HepG2 (cell line): Measurements from ENCODE around the gene BTBD1. TPM values are rescaled to one million over a fixed set of nuclear protein-coding genes. Genes with fewer than 3 reads are reported as not detected.
A peak's percentile ranks its signal among the peaks of the same experiment; 100 is the strongest.

Experiments
- DR1 ChIP-seq: sonication (generic); formaldehyde crosslinking; IDR thresholded peaks from 2 replicates; pipeline ENCODE4 v1.8.0; 2021; ENCODE audit warnings: mild to moderate bottlenecking, missing genetic modification reagents, inconsistent platforms
- FOXO4 ChIP-seq: sonication (generic); formaldehyde crosslinking; conservative IDR thresholded peaks from 2 replicates; pipeline ENCODE4 v1.8.1; 2023; ENCODE audit warnings: missing genetic modification reagents
- GMEB1 ChIP-seq: sonication (generic); formaldehyde crosslinking; IDR thresholded peaks from 2 replicates; pipeline ENCODE4 v1.5.1; 2020; ENCODE audit warnings: missing genetic modification reagents, mild to moderate bottlenecking, borderline replicate concordance
- HNRNPUL1 ChIP-seq: fragments of 200-400 bp; formaldehyde crosslinking; IDR thresholded peaks from 2 replicates; pipeline ENCODE4 v1.6.1; 2017; ENCODE audit warnings: low read depth, mild to moderate bottlenecking, low read length, moderate library complexity
- JARID2 ChIP-seq: sonication (generic); formaldehyde crosslinking; IDR thresholded peaks from 2 replicates; pipeline ENCODE4 v1.8.1; 2023; ENCODE audit warnings: missing genetic modification reagents, inconsistent platforms; ENCODE audit not compliant: insufficient replicate concordance
- MIXL1 ChIP-seq: IDR thresholded peaks from 2 replicates; pipeline ENCODE4 v1.6.1; 2016
- NFE2L1 ChIP-seq: sonication (generic); formaldehyde crosslinking; IDR thresholded peaks from 2 replicates; pipeline ENCODE4 v1.4.0; 2020; ENCODE audit warnings: missing genetic modification reagents, mild to moderate bottlenecking, borderline replicate concordance
- PCBP1 ChIP-seq: fragments of 200-400 bp; formaldehyde crosslinking; IDR thresholded peaks from 2 replicates; pipeline ENCODE4 v1.6.1; 2017; ENCODE audit warnings: mild to moderate bottlenecking, low read depth, low read length, borderline replicate concordance
- PPARG ChIP-seq: conservative IDR thresholded peaks from 2 replicates; pipeline ENCODE4 v1.6.1; 2016; ENCODE audit warnings: missing biosample characterization, missing genetic modification reagents
- RBM22 ChIP-seq: fragments of 200-400 bp; formaldehyde crosslinking; optimal IDR thresholded peaks from 2 replicates; pipeline ENCODE3; 2017; ENCODE audit warnings: mild to moderate bottlenecking, low read length, moderate library complexity
- RNF219 ChIP-seq: sonication (generic); formaldehyde crosslinking; IDR thresholded peaks from 2 replicates; pipeline ENCODE4 v1.5.0; 2020; ENCODE audit warnings: mild to moderate bottlenecking, missing genetic modification reagents
- STAG1 ChIP-seq: sonication (generic); formaldehyde crosslinking; IDR thresholded peaks from 2 replicates; pipeline ENCODE4 v1.4.0; 2020; ENCODE audit warnings: missing genetic modification reagents
- ZBTB20 ChIP-seq: sonication (generic); formaldehyde crosslinking; IDR thresholded peaks from 2 replicates; pipeline ENCODE4 v1.8.1; 2023; ENCODE audit warnings: missing genetic modification reagents, low read depth, mild to moderate bottlenecking, borderline replicate concordance
- ZEB1 ChIP-seq: IDR thresholded peaks from 2 replicates; pipeline ENCODE4 v1.6.1; 2012; ENCODE audit warnings: mild to moderate bottlenecking, low read depth, inconsistent platforms; ENCODE audit not compliant: insufficient replicate concordance
- ZNF124 ChIP-seq: sonication (generic); formaldehyde crosslinking; IDR thresholded peaks from 2 replicates; pipeline ENCODE4 v1.4.0; 2020; ENCODE audit warnings: missing genetic modification reagents
- ZNF20 ChIP-seq: sonication (generic); formaldehyde crosslinking; IDR thresholded peaks from 2 replicates; pipeline ENCODE4 v1.4.0; 2020; ENCODE audit warnings: mild to moderate bottlenecking, moderate library complexity, missing genetic modification reagents
- ZNF441 ChIP-seq: sonication (generic); formaldehyde crosslinking; IDR thresholded peaks from 2 replicates; pipeline ENCODE4 v1.7.0; 2021; ENCODE audit warnings: missing genetic modification reagents, borderline replicate concordance
- ZNF607 ChIP-seq: sonication (generic); formaldehyde crosslinking; IDR thresholded peaks from 2 replicates; pipeline ENCODE4 v1.5.1; 2020; ENCODE audit warnings: missing genetic modification reagents, mild to moderate bottlenecking, borderline replicate concordance
- ZNF737 ChIP-seq: sonication (generic); formaldehyde crosslinking; IDR thresholded peaks from 2 replicates; pipeline ENCODE4 v1.5.0; 2020; ENCODE audit warnings: missing genetic modification reagents, mild to moderate bottlenecking, borderline replicate concordance
- polyA plus RNA-seq, 8 experiments: library from polyadenylated mRNA; depleted of rRNA in 3 of 8; stranded (reverse) in 7 of 8; unstranded in 1 of 8; fragments of >200 nt; fragmentation: Illumina TruSeq in 4 of 8; extraction: Trizol in 4 of 8; gene quantifications; 2 replicates each; pipeline versions ENCODE4 v1.2.1 to v1.2.3, GENCODE V29; 2011 to 2016; ENCODE audit warnings: low read depth in 4 of 8, missing spikeins in 1 of 8, mixed read lengths in 1 of 8; ENCODE audit not compliant: insufficient read depth in 1 of 8
- total RNA-seq, 5 experiments: library from RNA; depleted of rRNA; stranded (reverse); fragments of >200 nt; fragmentation: Illumina TruSeq; extraction: Trizol; gene quantifications; 2 replicates each; pipeline ENCODE4 v1.2.3, GENCODE V29; 2016; ENCODE audit warnings: low read depth in 1 of 5

The BTBD1 gene
- total and polyA plus RNA-seq, 2 of the 13 experiments (the other 11 are each of a cell fraction or from before 2014, with no cell fraction given) = 32.1 to 53.9 TPM

GRCh38 chr15:83066734-83067637, at the start of gene BTBD1 (continued):
- TF ChIP-seq ZNF124 (CRISPR knock-in tag) (0 out of 2 replicates have a peak, but pooled peaks have one; percentile 33), ZNF20 (CRISPR knock-in tag) (no peak), ZNF441 (peak; percentile 78), ZNF737 (CRISPR knock-in tag) (no peak), DR1 (CRISPR knock-in tag) (no peak; the same call in 1 of the 2 replicates), STAG1 (peak; percentile 16), PCBP1 (no peak), ZBTB20 (CRISPR knock-in tag) (peak; percentile 29; the same call in 1 of the 2 replicates), NFE2L1 (CRISPR knock-in tag) (no peak), HNRNPUL1 (peak; percentile 76; the same call in 1 of the 2 replicates), GMEB1 (CRISPR knock-in tag) (peak; percentile 83), RNF219 (CRISPR knock-in tag) (no peak), MIXL1 (CRISPR knock-in tag) (no peak), ZNF607 (CRISPR knock-in tag) (no peak), PPARG (CRISPR knock-in tag) (0 out of 2 replicates have a peak, but pooled peaks have one; percentile 42), RBM22 (no peak), JARID2 (no peak), FOXO4 (CRISPR knock-in tag) (0 out of 2 replicates have a peak, but pooled peaks have one; percentile 70), ZEB1 (no peak)
